MG63 (cell line): Measurements from ENCODE around the gene YEATS2. TPM values are rescaled to one million over a fixed set of nuclear protein-coding genes. Genes with fewer than 3 reads are reported as not detected.
A peak's percentile ranks its signal among the peaks of the same experiment; 100 is the strongest.
"Not testable (repeated sequence)": the region's sequence is repeated elsewhere in the genome, so short reads cannot be mapped to it uniquely, and the experiment has no call there.

Experiments
- DNase-seq: peaks from one replicate; pipeline ENCODE4 v3.0.0-alpha.2; 2020
- H3K27me3 ChIP-seq: fragments of 250-450 bp; sonication (Bioruptor Pico); 2 replicates; pipeline ENCODE4 v1.5.1; 2020; ENCODE audit warnings: mild to moderate bottlenecking, moderate library complexity
- H3K36me3 ChIP-seq: fragments of 250-450 bp; sonication (Bioruptor Pico); 2 replicates; pipeline ENCODE4 v1.5.1; 2020; ENCODE audit warnings: mild to moderate bottlenecking, moderate library complexity
- H3K4me3 ChIP-seq: fragments of 250-450 bp; sonication (Bioruptor Pico); 2 replicates; pipeline ENCODE4 v1.5.1; 2020; ENCODE audit warnings: mild to moderate bottlenecking, moderate library complexity
- H3K9me3 ChIP-seq: fragments of 250-450 bp; sonication (Bioruptor Pico); 2 replicates; pipeline ENCODE4 v1.5.1; 2020; ENCODE audit warnings: mild to moderate bottlenecking, moderate library complexity
- total RNA-seq: library from RNA; depleted of rRNA; stranded (reverse); fragments of >200 nt; shearing (Covaris generic); gene quantifications from 2 replicates; pipeline ENCODE4 v1.2.3, GENCODE V29; 2014; ENCODE audit warnings: low replicate concordance

YEATS2 gene
- total RNA-seq, 1 experiment from 2014 or later: 34.6 TPM

- Histone ChIP-seq H3K4me3 (no peak overlapping the region), H3K27me3 (no peaks in the 10 kb centered on the region), H3K36me3 (peaks cover 90% of the 10 kb centered on the region), H3K9me3 (no peaks in the 10 kb centered on the region)
- DNase-seq: no peak
Observed at GRCh38 chr3:183754052-183754451, 56.5 kb downstream of the YEATS2 start.

GRCh38 chr3:183762304-183762703, 64.7 kb downstream of the YEATS2 start:
- no peaks in the 10 kb centered on the region for H3K9me3 ChIP-seq
- peaks cover 80% of the 10 kb centered on the region for H3K36me3 ChIP-seq
- no peaks in the 10 kb centered on the region for H3K27me3 ChIP-seq
- peak; percentile 62 for DNase-seq
- H3K4me3 ChIP-seq: no peak overlapping the region

GRCh38 chr3:183764847-183765731, 67.5 kb downstream of the YEATS2 start:
- Histone ChIP-seq H3K9me3 (no peaks in the 10 kb centered on the region), H3K4me3 (no peak overlapping the region), H3K36me3 (peaks cover 77% of the 10 kb centered on the region), H3K27me3 (no peaks in the 10 kb centered on the region)
- peak; percentile 40 for DNase-seq

- Histone ChIP-seq H3K36me3 (peaks cover 77% of the 10 kb centered on the region), H3K27me3 (no peaks in the 10 kb centered on the region), H3K4me3 (no peak overlapping the region), H3K9me3 (no peaks in the 10 kb centered on the region)
- DNase-seq: no peak
Observed at GRCh38 chr3:183766107-183766506, 68.5 kb downstream of the YEATS2 start.

- Histone ChIP-seq H3K36me3 (peaks cover 71% of the 10 kb centered on the region), H3K4me3 (no peak overlapping the region), H3K9me3 (no peaks in the 10 kb centered on the region), H3K27me3 (no peaks in the 10 kb centered on the region)
- peak; percentile 60 for DNase-seq
Observed at GRCh38 chr3:183766745-183767606, 69.4 kb downstream of the YEATS2 start.

- Histone ChIP-seq H3K27me3 (no peaks in the 10 kb centered on the region), H3K4me3 (no peak overlapping the region), H3K9me3 (no peaks in the 10 kb centered on the region), H3K36me3 (peaks cover 73% of the 10 kb centered on the region)
- no peak for DNase-seq
Observed at GRCh38 chr3:183768114-183768513, 70.5 kb downstream of the YEATS2 start.

GRCh38 chr3:183769453-183769852, 71.9 kb downstream of the YEATS2 start:
- Histone ChIP-seq H3K9me3 (no peaks in the 10 kb centered on the region), H3K27me3 (no peaks in the 10 kb centered on the region), H3K36me3 (peaks cover 77% of the 10 kb centered on the region), H3K4me3 (no peak overlapping the region)
- DNase-seq: no peak

GRCh38 chr3:183774631-183775030, 77.0 kb downstream of the YEATS2 start:
- Histone ChIP-seq H3K36me3 (peaks cover 85% of the 10 kb centered on the region), H3K9me3 (no peaks in the 10 kb centered on the region), H3K4me3 (no peak overlapping the region), H3K27me3 (no peaks in the 10 kb centered on the region)
- DNase-seq: peak; percentile 70

GRCh38 chr3:183775781-183776180, 78.2 kb downstream of the YEATS2 start:
- no peak for DNase-seq
- peaks cover 86% of the 10 kb centered on the region for H3K36me3 ChIP-seq
- H3K27me3 ChIP-seq: no peaks in the 10 kb centered on the region
- no peak overlapping the region for H3K4me3 ChIP-seq
- no peaks in the 10 kb centered on the region for H3K9me3 ChIP-seq

- H3K27me3 ChIP-seq: not testable (repeated sequence)
Observed at GRCh38 chr3:183776451-183776850, 78.9 kb downstream of the YEATS2 start.

GRCh38 chr3:183777016-183777618, 79.5 kb downstream of the YEATS2 start:
- no peak overlapping the region for H3K4me3 ChIP-seq
- no peaks in the 10 kb centered on the region for H3K9me3 ChIP-seq
- DNase-seq: no peak
- no peaks in the 10 kb centered on the region for H3K27me3 ChIP-seq
- H3K36me3 ChIP-seq: peaks cover 88% of the 10 kb centered on the region

More at GRCh38 chr3:183776451-183776850, 78.9 kb downstream of the YEATS2 start:
- not testable (repeated sequence) for H3K4me3 ChIP-seq, DNase-seq, H3K9me3 ChIP-seq
- H3K36me3 ChIP-seq: peaks cover 89% of the 10 kb centered on the region

- DNase-seq: no peak
- Histone ChIP-seq H3K9me3 (no peaks in the 10 kb centered on the region), H3K27me3 (no peaks in the 10 kb centered on the region), H3K4me3 (no peak overlapping the region), H3K36me3 (peaks cover 88% of the 10 kb centered on the region)
Observed at GRCh38 chr3:183779896-183780465, 82.4 kb downstream of the YEATS2 start.

- no peak overlapping the region for H3K4me3 ChIP-seq
- peaks cover 85% of the 10 kb centered on the region for H3K36me3 ChIP-seq
- no peaks in the 10 kb centered on the region for H3K27me3 ChIP-seq
- no peaks in the 10 kb centered on the region for H3K9me3 ChIP-seq
- DNase-seq: no peak
Observed at GRCh38 chr3:183781246-183781645, 83.6 kb downstream of the YEATS2 start.

- peaks cover 84% of the 10 kb centered on the region for H3K36me3 ChIP-seq
- no peaks in the 10 kb centered on the region for H3K27me3 ChIP-seq
- no peaks in the 10 kb centered on the region for H3K9me3 ChIP-seq
- DNase-seq: no peak
- no peak overlapping the region for H3K4me3 ChIP-seq
Observed at GRCh38 chr3:183782576-183783276, 85.1 kb downstream of the YEATS2 start.

- DNase-seq, H3K27me3 ChIP-seq, H3K9me3 ChIP-seq, H3K4me3 ChIP-seq: not testable (repeated sequence)
- H3K36me3 ChIP-seq: peaks cover 80% of the 10 kb centered on the region
Observed at GRCh38 chr3:183784503-183784902, 86.9 kb downstream of the YEATS2 start.

GRCh38 chr3:183789826-183790225, 92.2 kb downstream of the YEATS2 start:
- H3K4me3 ChIP-seq: no peak overlapping the region
- no peaks in the 10 kb centered on the region for H3K27me3 ChIP-seq
- no peak for DNase-seq
- H3K36me3 ChIP-seq: peaks cover 79% of the 10 kb centered on the region
- H3K9me3 ChIP-seq: no peaks in the 10 kb centered on the region
